ENCODE data around the gene AQP9.

Gene AQP9

DNA sequence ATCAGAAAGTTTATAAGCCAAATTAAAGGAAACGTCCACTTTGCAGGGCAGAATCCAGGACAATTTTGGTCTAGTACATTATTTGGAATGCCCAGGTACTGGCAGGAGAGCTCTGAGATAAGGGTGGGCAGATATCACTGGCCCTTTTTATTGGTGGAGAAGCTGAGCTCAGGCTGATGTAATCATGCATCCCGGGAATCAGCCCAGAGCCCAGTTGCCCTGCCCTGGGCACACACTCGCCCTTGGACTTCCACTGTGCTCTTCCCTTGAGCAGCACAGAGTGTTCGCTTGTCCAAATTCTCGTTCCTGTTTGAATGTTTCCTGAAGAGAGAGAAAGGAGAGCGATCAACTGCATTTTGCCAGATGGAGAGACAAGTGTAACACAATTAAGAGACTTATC is 3.7 kb downstream of the AQP9 start:
- no peak for DNase-seq

DNA sequence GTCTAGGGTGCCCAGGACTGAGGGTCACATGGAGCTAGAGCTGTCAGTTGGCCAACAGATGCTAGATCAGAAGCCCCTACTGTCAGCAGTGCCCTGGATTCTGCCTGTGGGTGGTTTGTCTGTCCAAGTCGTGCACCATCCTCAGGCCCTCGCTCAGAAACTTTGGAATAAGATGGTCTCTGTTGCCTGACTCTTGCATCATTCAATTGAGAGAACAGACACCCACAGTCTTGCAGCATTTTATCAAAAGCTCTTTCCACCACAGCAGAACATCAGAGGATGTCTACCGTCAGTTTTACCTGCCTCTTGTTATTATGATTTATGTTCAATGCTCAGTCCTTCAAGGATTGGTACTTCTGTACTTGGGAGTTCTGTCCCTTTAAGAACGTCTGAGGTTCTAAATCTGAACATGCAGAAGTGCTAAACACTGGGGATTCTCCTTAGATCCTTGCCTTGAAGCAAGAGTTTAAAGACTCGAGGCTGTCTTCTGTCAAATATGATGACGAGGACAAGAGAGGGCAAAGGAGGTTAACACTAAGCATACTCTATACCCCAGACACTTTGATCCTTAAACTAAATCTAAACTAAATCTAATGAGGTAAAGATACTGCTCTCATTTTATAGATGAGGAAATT is 4.8 kb downstream of the AQP9 start:
- DNase-seq, result no peak

DNA sequence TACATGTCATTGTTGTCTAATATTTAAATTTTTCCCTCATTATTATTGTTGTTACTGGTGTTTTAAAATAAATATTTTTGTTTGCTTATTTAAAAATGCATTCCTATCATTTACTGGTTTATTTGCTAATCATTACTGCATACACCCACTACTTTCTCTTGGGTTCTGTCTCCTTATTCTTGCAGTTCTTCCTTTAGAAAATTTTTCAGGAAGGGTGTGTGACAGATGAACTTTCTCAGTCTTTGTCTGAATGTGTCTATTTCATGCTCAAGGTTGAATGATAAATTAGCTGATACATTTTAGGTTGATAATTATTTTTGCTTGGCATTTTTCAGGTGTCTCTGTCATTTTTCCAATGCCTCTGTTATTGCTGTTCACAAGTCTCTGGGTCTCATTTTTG is 7.4 kb downstream of the AQP9 start:
- DNase-seq, result no peak

DNA sequence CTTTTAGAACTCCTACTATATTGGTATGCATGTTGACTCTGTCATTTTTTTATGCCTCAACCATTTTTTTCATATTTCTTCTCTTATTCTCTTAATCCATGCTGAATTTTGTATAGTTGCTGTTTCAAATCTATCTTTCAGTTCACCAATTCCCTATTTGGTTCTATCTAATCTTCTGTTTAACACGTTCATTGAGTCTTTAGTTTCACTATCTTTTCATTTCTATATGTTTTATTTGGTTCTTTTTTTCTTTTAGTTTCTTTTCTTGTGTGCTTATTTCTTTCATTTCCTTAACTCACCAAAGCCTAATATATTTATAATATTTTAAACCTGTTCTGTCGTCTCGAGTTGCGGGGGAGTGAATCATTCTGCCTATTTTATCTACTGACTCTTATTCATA is 8.0 kb downstream of the AQP9 start:
- DNase-seq, result no peak

DNA sequence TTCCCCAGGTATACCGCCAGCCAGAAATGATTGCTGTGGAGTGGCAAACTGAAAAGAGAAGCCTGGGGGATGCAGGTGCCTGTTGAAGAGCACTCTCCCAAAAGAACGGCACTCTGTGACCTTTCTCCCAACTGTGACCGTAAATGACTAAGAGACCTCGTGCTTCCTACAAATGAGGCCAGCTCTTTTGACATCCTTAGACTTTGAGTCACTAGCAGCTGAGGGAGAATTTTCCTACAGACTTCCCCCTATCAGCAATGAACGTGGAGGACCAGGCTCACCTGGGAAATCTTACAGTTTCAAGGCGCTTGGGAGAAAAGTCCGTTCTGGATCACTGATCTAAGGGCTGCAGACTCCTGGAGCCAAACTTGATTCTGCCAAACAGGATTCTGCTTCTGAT is 8.6 kb downstream of the AQP9 start:
- no peak for DNase-seq

- no peak for DNase-seq
Measured at GRCh38 chr15:58147171-58147611, 9.0 kb downstream of the AQP9 start.

GRCh38 chr15:58148120-58148519 is 9.9 kb downstream of the AQP9 start:
- DNase-seq, result no peak

DNA sequence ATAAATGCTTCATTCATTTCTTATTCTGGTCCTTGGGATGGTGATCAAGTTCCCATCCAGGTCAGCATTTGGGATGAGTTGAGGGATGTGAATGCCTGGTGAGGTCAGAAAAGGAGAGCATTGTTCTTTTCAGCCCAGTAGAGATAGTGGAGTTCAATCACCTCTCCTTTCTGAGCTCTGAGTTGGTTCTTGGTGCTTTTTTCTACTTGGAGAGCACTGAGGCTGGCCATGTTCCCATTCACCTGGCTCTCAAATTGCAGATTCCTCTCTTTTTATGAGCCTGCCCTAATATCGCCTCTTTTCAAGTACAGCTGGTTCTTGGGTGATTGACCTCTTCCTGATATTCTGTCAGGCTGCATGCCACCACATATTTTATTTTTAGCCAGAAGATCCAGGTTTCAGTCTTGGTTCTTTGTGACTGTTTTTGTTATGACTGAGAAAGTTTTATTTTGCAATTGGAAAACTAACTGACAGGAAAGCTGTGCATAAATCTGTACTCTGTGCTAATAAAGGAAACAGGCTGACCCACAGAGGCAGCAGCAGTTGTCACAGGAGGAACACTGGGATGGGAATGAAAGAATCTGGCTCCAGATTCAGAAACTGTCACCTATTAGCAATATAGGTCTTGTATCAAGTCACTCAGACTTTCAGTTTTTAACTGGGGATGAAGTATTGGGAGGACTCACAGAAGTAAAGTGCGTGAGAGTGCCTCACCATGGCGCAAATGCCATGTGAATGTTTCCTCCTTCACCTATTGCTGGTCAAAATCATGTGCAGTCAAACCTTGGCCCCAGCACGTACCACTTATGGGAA is 10.7 kb downstream of the AQP9 start:
- no peak for DNase-seq

GRCh38 chr15:58154769-58155168 is 16.6 kb downstream of the AQP9 start:
- DNase-seq, result no peak

DNA sequence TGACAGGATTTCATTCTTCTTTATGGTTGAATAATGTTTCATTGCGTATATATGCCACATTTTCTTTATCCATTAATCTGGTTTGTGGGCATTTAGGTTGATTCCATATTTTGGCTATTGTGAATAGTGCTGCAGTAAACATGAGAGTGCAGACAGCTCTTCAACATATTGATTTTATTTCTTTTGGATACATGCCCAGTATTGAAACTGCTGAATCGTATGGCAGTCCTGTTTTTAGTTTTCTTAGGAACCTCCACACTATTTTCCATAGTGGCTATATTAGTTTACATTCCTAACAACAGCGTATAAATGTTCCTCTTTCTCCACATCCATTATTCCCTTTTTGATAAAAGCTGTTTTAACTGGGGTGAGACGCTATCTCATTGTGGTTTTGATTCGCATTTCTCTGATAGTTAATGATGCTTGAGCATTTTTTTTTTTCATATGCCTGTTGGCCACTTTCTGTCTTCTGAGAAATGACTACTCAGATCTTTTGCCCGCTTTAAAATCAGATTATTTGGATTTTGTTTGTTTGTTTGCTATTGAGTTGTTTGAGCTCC is 21.7 kb downstream of the AQP9 start:
- no peak for DNase-seq

DNA sequence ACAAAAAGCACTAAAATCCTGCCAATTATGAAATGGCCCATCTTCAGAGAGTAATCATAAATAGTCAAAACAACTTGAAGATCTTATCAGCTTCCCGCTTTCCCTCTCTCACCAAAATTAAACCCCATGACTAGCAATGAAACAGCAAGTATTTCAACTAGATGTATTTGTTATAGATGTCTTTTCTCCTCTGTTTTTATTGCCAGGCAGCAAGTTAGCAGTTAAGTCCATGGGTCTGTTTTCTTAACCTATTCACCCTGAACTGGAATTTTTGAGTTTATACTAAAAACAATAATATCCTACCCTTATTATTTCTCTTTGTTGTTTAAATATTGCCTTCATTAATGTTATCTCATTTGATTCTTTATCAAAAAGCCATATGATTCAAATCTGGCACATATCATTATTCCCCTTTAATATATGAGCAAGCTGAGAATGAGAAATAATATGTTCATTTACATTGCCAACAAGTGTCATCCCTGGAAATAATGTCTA is 23.3 kb downstream of the AQP9 start:
- DNase-seq, result no peak

- no peak for DNase-seq
Measured at GRCh38 chr15:58163985-58164384, 25.8 kb downstream of the AQP9 start.

DNA sequence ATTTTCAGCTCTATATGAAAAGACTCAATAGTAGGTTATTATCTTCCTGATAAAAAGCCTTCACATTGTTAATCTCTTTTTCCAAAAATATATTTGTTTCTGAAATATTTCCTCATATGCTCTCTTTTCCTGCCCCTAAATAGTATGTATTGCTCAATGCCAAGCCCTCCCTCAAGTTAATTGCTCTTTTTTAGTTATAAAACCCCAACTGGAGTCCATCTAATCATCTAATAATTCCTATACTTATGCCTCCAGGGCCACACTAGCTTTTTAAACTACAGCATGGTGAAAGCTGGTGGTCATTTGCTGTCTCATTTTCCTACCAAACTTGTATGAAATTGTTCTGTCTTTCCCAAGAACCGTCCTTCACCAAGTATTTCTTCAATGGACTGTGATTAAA is 26.7 kb downstream of the AQP9 start:
- no peak for DNase-seq

GRCh38 chr15:58165661-58166060 is 27.5 kb downstream of the AQP9 start:
- no peak for DNase-seq

DNA sequence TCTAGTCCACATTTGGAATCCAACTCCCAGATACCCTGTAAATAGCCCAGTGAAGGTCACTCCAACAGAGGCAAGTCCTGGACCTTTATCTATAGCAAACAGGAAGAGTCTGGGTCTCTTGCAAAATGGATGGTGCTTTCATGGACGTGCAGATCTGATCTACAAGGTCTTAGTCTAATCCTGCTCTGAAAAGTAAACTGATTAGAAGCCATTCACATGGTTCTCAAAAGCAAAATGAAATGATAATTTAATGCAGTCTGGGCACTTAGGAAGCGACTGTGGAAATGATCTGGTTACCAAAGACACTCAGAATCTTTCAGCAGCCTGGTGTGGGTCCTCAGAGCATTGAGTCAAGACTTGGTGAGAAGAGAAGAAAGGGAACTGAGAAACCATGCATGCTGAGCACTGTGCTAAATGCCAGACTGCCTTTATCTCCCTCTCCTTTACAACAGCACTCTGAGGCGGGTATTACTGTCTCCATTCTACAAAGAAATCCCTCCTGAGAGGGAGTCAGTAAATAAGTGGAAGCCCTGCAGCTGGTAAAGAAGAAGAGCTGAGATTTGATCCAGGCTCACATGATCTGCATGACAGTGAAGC is 29.0 kb downstream of the AQP9 start:
- DNase-seq, result no peak

- no peak for DNase-seq
Measured at GRCh38 chr15:58169934-58170333, 31.8 kb downstream of the AQP9 start.

DNA sequence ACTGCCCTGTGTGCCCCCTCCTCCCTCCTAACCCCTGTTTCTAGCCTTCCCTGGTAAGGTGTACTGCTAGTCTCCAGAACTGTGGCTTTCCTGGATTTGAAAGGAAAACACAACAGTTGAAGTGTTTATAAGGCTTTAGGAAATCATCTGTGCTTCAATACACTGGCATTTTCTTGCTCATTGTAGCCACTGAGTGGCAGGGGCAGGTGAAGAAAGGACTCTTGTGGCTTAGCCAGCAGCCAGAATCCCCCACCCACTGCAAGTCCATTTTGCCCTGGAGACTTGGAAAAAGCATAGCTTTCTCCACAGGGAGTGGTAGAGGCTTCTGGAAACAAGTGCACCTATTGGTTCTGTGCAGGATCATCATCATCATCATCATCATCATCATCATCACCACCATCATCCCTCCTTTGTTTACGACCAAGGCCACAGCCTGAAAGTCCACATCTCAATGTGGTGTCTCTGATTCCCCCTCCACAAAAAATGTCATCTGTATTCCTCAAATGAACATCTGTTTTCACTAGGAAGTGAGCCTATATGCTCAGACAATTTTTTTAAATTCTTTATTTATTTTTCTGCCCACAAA is 33.4 kb downstream of the AQP9 start:
- no peak for DNase-seq

DNA sequence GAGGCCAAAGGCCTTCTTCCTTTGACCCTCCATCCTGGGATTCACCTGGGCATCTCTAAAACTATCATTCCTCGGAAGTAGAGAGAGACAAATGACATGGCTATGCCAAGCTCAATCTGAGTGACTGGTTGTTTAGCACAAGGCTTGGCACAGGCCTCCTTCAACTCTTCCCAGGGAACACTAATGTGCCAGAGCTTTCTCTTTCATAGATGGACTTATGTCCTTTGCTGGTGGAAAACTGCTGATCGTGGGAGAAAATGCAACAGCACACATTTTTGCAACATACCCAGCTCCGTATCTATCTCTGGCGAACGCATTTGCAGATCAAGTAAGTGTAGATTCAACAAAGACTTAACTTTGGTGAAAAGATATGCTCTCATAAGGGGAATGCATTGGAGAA is 36.5 kb downstream of the AQP9 start:
- no peak for DNase-seq

DNA sequence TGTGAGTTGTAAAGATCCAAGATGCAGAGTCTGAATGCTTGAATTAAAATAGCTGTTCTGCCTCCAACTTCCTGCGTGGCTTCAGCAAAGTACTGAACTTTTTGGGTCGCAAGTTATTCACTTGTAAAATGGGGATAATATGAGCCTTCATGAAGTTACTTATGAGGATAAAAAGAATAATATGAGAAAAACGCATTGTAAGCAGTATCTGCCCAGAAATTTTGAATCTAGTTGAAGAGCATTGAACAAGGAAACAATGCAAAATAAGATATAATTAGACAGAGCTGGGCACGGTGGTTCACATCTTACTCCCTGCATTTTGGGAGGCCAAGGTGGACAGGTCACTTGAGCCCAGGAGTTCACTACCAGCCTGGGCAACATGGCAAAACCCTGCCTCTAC is 37.8 kb downstream of the AQP9 start:
- no peak for DNase-seq

DNA sequence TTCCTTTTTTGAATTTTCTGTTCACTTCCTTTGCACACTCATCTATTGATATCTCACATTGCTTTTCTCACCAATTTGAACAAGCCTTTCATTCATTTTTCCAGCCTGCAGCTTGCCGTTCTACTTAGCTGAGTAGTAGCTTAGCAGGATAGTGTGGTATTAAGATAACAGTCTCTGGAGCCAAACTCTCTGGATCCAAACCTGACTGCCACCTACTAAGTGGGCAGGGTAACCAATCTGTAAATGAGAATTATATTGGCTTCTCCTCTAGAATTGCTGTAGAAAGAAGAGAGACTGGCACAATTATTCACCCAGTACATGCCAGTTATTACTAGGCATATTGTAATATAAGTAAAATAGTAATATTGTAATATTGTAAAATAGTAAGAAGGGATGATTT is 40.5 kb downstream of the AQP9 start:
- no peak for DNase-seq

DNA sequence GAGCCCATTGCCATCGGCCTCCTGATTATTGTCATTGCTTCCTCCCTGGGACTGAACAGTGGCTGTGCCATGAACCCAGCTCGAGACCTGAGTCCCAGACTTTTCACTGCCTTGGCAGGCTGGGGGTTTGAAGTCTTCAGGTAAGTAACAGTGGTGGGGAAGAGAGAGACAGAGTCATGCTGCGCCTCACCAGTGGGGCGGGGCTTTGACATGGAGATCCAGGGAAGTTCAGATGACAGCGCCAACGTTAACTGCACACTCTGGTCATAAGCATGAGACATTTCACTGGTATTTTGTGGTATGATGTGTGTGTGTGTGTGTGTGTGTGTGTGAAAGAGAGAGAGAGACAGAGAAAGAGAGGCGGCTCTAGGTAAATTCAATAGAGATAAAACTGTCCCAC is 41.0 kb downstream of the AQP9 start:
- no peak for DNase-seq

DNA sequence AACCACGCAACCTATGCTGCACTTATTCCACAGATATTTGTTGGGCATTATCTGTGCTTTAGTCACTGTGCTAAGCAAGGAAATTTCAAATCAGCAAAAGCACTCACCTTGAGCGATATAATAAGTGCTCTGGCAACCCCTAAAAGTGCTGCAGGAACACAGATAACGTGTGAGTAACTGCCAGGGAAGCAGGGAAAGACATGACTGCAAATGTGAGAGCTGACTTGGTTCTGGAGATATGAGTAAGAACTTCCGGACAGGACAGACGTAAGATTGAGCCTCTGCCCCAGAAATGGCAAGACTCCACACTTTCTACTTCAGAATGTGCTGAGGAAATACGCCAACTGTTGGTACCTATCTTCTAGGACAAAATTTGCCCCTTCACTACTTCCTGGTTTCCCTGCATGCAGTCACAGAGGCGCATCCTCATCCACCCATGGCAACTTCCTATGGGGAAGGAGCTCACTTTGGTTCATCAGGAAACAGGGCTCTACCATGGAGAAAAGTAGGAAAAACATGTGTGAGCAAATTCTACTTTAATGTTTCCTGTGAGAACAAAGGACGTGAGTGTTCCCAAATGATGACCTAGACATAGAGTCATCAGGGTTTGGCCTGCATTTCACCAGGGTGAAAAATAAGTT is 41.7 kb downstream of the AQP9 start:
- no peak for DNase-seq

Measured in midbrain (tissue), 1 donor.